Amygdala (tissue), 56 donors: ENCODE results near the gene MCTP2.

Experiments used
- DNase-seq, 56 donors: peaks; one replicate each; lab custom pipeline; 2025; lab: John Stamatoyannopoulos, UW

MCTP2 gene

GRCh38 chr15:94259863-94260262 lies 28.5 kb downstream of the MCTP2 start:
- no peak for DNase-seq

- DNase-seq, result no peak
Measured at GRCh38 chr15:94262201-94262600, 30.8 kb downstream of the MCTP2 start.

GRCh38 chr15:94263341-94264273 lies 32.2 kb downstream of the MCTP2 start:
- DNase-seq, result no peak

- no peak for DNase-seq
Measured at GRCh38 chr15:94265009-94265408, 33.6 kb downstream of the MCTP2 start.

- DNase-seq, result no peak
Measured at GRCh38 chr15:94265982-94266381, 34.6 kb downstream of the MCTP2 start.

- no peak for DNase-seq
Measured at GRCh38 chr15:94266789-94267188, 35.4 kb downstream of the MCTP2 start.

GRCh38 chr15:94269954-94270353 lies 38.6 kb downstream of the MCTP2 start:
- no peak for DNase-seq

GRCh38 chr15:94270570-94270969 lies 39.2 kb downstream of the MCTP2 start:
- DNase-seq, result no peak

GRCh38 chr15:94272251-94272898 lies 41.0 kb downstream of the MCTP2 start:
- no peak for DNase-seq

- DNase-seq, result no peak
Measured at GRCh38 chr15:94273826-94274225, 42.5 kb downstream of the MCTP2 start.

GRCh38 chr15:94274745-94275144 lies 43.4 kb downstream of the MCTP2 start:
- DNase-seq, result no peak

GRCh38 chr15:94277485-94277884 lies 46.1 kb downstream of the MCTP2 start:
- DNase-seq, result no peak

GRCh38 chr15:94279736-94280135 lies 48.4 kb downstream of the MCTP2 start:
- no peak for DNase-seq

- no peak for DNase-seq
Measured at GRCh38 chr15:94280301-94280700, 48.9 kb downstream of the MCTP2 start.

- no peak for DNase-seq
Measured at GRCh38 chr15:94282269-94283250, 51.2 kb downstream of the MCTP2 start.

GRCh38 chr15:94286583-94286982 lies 55.2 kb downstream of the MCTP2 start:
- no peak for DNase-seq

- DNase-seq, result no peak
Measured at GRCh38 chr15:94287794-94288246, 56.5 kb downstream of the MCTP2 start.

GRCh38 chr15:94290730-94291129 lies 59.4 kb downstream of the MCTP2 start:
- DNase-seq, result no peak

GRCh38 chr15:94293411-94294402 lies 62.3 kb downstream of the MCTP2 start:
- DNase-seq, result no peak
